LNCaP clone FGC (cell line): ENCODE data around the gene TARP.

Source experiments
- DNase-seq: peaks from one replicate; pipeline ENCODE4 v3.0.0-alpha.2; 2011; ENCODE audit warnings: low read depth
- H3K4me3 ChIP-seq: 2 replicates; pipeline ENCODE4 v1.5.1; 2011; ENCODE audit warnings: mild to moderate bottlenecking, low read depth, low read length, control low read depth
- CTCF ChIP-seq: IDR thresholded peaks from 2 replicates; pipeline ENCODE4 v1.5.1; 2012; ENCODE audit warnings: mild to moderate bottlenecking; ENCODE audit not compliant: control insufficient read depth, insufficient read depth; ENCODE audit errors: extremely low read depth

TARP gene

GRCh38 chr7:38291650-38292049 is 18.2 kb upstream of the TARP start:
- peak; percentile 73 for DNase-seq
- H3K4me3 ChIP-seq = no peak overlapping the region
- TF ChIP-seq CTCF = no peak

DNA sequence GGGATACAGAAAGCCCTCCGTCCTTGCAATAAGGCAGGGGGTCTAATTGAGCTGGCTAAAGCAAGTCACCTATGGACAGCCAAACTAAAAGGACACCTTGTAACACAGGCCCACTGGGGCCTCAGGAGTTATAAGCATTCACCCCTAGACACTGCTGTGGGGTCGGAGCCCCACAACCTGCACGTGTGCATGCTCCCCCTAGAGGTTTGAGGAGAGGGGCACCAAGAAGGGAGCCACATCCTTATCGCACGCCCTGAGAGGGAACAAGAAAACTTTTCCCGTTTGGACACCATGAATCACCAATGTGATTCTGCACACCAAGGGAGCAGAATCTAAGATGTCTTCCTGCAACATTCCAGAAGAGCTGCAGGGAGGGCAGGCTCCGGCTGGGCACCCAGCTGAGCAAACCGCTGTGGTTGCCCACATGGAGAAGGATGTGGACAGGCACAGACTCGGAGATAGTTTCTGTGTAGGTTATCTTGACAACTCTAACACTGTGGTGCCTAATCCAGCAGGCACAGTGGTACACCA is 17.7 kb upstream of the TARP start:
- DNase-seq = no peak
- H3K4me3 ChIP-seq = no peak overlapping the region
- TF ChIP-seq CTCF = no peak

DNA sequence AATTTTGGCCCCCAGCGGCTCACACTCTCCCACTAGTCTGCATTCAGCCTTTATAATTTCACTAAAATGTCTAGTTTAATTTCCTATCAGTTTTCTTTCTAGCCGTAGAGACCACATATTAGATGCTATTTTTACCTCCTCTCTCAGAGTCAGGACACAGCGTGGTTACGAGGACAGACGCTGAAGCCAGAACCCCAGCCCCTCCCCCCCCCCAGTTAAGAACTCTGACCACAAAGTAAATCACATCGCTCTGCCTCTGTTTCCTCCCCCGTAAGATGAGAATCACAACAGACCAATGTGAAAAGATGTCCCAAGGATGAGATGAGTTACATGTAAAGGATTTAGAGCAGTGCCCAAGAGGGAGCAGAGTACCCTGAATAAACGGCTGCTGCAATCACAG is 11.1 kb upstream of the TARP start:
- DNase-seq = no peak
- H3K4me3 ChIP-seq = no peak overlapping the region
- TF ChIP-seq CTCF = no peak

GRCh38 chr7:38283809-38284208 is 10.4 kb upstream of the TARP start:
- DNase-seq = no peak
- H3K4me3 ChIP-seq = no peak overlapping the region
- no peak for TF ChIP-seq CTCF

DNA sequence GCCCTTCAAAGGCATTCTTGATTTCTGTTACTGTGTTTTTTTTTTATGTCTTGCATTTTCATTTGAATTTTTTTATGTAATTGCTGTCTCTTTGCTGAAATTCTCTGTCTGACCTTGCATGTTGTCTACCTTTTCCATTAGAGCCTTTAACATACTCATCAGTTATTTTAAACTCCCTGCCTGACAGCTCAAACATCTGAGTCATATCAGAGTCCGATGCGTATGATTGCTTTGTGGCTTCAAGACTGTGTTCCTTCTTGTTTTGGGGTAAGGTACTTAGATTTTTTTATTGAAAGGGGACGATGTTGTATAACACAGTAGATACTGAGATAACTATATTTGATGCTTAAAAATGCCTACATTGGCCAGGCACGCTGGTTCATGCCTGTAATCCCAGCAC is 9.7 kb upstream of the TARP start:
- H3K4me3 ChIP-seq = no peak overlapping the region
- DNase-seq = no peak
- no peak for TF ChIP-seq CTCF

DNA sequence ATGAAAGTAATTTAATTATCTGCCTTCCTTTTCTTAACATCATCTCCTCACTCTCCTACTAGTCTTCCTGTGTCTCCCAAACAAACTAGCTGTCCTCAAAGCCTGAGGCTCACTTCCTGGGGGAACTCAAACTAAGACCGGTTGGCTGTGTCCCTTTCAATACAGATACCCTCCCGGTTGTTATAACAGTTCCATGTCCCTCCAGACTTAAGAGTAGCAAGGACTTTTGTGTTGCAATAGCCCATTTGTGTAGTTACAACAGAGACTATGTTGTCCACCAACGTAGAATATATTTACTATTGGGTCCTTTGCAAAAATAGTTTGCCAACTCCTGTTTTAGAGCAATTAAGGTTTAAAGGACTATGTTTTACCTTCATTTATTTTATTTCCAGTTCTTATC is 8.6 kb upstream of the TARP start:
- H3K4me3 ChIP-seq = no peak overlapping the region
- DNase-seq = no peak
- no peak for TF ChIP-seq CTCF

DNA sequence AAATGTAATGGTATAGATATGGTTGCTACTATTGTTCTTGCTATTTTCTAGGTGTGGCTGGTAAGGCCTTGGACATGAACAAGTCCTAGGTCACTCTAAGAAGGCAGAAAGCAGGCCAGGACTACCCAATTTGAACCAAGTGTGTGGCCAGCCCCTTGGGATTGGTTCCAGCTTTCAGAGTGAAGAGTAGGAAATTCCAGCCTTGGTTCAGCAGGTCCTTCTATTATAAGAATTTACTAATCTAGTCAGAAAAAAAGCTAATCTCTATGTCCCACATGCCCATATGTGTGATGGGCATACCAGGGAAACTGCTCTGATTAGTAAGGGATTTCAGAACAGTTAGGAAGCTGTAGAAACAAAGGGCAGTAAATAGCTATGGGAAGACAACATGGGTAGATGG is 7.8 kb upstream of the TARP start:
- H3K4me3 ChIP-seq = no peak overlapping the region
- DNase-seq = no peak
- no peak for TF ChIP-seq CTCF
